Activated CD4-positive, alpha-beta T cell treated with anti-CD3 and anti-CD28 coated beads, Interleukin-2, amount 10 ng/mL, durations not matched to agents 24 days and 14 days (primary cell): ENCODE measurements around the gene NOS3. TPM values are rescaled to one million over a fixed set of nuclear protein-coding genes. Genes with fewer than 3 reads are reported as not detected.

ENCODE experiments used
- DNase-seq: peaks from one replicate; pipeline ENCODE4 v3.0.0; 2022
- H3K27ac Mint-ChIP-seq: one replicate; pipeline ENCODE4 v1.8.0; 2022; ENCODE audit warnings: mild to moderate bottlenecking, mixed read lengths
- H3K27me3 Mint-ChIP-seq: one replicate; pipeline ENCODE4 v1.8.0; 2022; ENCODE audit warnings: mixed read lengths
- H3K36me3 Mint-ChIP-seq: one replicate; pipeline ENCODE4 v1.8.0; 2022; ENCODE audit warnings: low read depth, mild to moderate bottlenecking, mixed read lengths
- H3K4me1 Mint-ChIP-seq: one replicate; pipeline ENCODE4 v1.8.0; 2021; ENCODE audit warnings: mixed read lengths
- H3K4me3 Mint-ChIP-seq: one replicate; pipeline ENCODE4 v1.8.0; 2022; ENCODE audit warnings: mild to moderate bottlenecking, moderate library complexity, mixed read lengths
- H3K9me3 Mint-ChIP-seq: one replicate; pipeline ENCODE4 v1.8.0; 2021; ENCODE audit warnings: mixed read lengths
- intact Hi-C: fragments of 100-400 bp; cut with micrococcal nuclease; formaldehyde crosslinking; loops from one replicate; pipeline ENCODE4 v1.15.1; 2023
- total RNA-seq: library from RNA; stranded (reverse); gene quantifications from 2 replicates; pipeline ENCODE4 v1.2.3, GENCODE V29; 2022

NOS3 gene
- total RNA-seq, 1 donor from 2014 or later: 15.7 TPM

DNA sequence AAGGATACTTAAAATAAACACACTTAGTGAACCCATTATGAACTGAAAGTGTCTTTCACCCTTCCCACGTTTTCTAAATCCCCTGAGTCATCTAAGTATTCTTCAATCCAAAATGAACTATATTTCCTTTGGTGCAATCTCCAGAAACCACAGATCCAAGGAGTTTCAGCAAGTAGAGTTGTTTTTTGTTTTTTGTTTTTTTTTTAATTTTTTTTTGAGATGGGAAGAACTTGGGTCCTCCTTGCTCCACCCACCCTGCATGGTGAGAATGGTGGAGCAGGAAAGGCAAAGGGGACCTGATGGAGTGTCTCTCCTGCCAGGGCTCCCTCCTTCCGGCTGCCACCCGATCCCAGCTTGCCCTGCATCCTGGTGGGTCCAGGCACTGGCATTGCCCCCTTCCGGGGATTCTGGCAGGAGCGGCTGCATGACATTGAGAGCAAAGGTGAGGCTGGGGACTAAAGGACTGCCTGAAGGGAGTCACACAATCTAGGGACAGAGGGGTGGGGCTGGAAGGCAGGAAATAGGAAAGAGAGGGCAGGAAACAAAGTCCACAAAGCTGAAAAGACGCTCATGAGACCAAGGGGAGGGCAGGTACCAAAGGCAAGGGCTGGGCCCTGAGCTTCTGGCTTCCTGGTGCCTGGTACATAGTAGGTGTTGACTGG, 21.3 kb downstream of the NOS3 start:
- Mint-ChIP-seq H3K4me1 (peaks cover 69% of the 10 kb centered on the region), H3K9me3 (no peaks in the 10 kb centered on the region), H3K27ac (peak overlapping the region; percentile 88), H3K4me3 (peak overlapping the region; percentile 67), H3K36me3 (peaks cover 12% of the 10 kb centered on the region), H3K27me3 (no peaks in the 10 kb centered on the region)
- no peak for DNase-seq
- intact Hi-C loops: loop anchor here (5.0 kb wide), 2 partner anchors 35 to 70 kb away; partner anchors contain the start of genes FASTK, KCNH2 and TMUB1

DNA sequence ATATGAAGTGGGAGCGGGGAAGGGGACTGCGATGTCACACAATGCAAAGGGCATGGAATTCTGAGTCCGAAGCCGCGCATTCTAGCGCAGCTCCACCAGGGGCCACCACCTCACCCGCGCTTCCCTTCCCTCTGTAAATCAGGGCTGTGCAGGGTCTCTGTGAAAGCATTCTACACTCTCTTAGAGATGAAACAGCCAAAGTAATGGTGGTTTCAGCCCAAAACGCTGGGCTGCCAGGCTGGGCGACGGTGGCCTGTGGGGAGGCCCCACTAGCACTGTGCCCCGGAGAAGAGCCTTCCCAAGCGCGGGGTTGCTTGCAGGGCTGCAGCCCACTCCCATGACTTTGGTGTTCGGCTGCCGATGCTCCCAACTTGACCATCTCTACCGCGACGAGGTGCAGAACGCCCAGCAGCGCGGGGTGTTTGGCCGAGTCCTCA, 22.1 kb downstream of the NOS3 start:
- Mint-ChIP-seq H3K4me1 (peaks cover 69% of the 10 kb centered on the region), H3K4me3 (peak overlapping the region; percentile 67), H3K27ac (peak overlapping the region; percentile 88), H3K36me3 (peaks cover 12% of the 10 kb centered on the region), H3K9me3 (no peaks in the 10 kb centered on the region), H3K27me3 (peaks cover 3% of the 10 kb centered on the region)
- no peak for DNase-seq
- intact Hi-C loops: loop anchor here (1.0 to 5.0 kb wide), 3 partner anchors 15 to 69 kb away; partner anchors contain the start of genes ABCB8, FASTK, KCNH2 and TMUB1

DNA sequence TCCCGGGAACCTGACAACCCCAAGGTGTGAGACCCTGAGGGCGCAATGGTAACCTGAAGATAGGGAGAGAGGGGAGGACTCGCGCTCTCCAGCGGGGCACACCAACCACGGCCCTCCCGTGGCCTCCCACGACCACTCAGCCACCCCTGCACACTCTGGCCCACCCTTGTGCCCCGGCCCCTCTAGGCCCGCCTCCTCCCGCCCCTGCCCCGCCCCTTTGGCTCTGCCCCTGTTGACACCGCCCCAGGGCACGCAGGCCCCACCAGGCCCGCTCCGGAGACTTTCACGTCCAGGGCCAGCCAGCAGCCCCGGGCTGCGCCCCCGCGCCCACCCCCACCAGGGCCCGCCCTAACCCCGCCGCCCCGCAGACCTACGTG, 22.5 kb downstream of the NOS3 start:
- Mint-ChIP-seq H3K27ac (peak overlapping the region; percentile 96), H3K4me3 (peak overlapping the region; percentile 90), H3K9me3 (no peaks in the 10 kb centered on the region), H3K36me3 (peaks cover 12% of the 10 kb centered on the region), H3K27me3 (peaks cover 5% of the 10 kb centered on the region), H3K4me1 (peaks cover 69% of the 10 kb centered on the region)
- DNase-seq: no peak
- intact Hi-C loops: loop anchor here (1.0 to 5.0 kb wide), 3 partner anchors 15 to 69 kb away; partner anchors contain the start of genes ABCB8, FASTK, KCNH2 and TMUB1

DNA sequence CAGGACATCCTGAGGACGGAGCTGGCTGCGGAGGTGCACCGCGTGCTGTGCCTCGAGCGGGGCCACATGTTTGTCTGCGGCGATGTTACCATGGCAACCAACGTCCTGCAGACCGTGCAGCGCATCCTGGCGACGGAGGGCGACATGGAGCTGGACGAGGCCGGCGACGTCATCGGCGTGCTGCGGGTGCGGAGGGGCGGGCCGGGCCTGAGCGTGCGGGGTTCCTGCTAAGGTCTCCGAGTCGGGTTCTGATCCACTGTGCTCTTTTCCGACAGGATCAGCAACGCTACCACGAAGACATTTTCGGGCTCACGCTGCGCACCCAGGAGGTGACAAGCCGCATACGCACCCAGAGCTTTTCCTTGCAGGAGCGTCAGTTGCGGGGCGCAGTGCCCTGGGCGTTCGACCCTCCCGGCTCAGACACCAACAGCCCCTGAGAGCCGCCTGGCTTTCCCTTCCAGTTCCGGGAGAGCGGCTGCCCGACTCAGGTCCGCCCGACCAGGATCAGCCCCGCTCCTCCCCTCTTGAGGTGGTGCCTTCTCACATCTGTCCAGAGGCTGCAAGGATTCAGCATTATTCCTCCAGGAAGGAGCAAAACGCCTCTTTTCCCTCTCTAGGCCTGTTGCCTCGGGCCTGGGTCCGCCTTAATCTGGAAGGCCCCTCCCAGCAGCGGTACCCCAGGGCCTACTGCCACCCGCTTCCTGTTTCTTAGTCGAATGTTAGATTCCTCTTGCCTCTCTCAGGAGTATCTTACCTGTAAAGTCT, 23.1 kb downstream of the NOS3 start:
- Mint-ChIP-seq H3K4me3 (peak overlapping the region; percentile 90), H3K27ac (peak overlapping the region; percentile 96), H3K36me3 (peaks cover 12% of the 10 kb centered on the region), H3K27me3 (peaks cover 7% of the 10 kb centered on the region), H3K4me1 (peaks cover 68% of the 10 kb centered on the region), H3K9me3 (no peaks in the 10 kb centered on the region)
- intact Hi-C loops: loop anchor here (1.0 to 5.0 kb wide), 3 partner anchors 14 to 68 kb away; partner anchors contain the start of genes ABCB8, FASTK, KCNH2 and TMUB1
- peak; percentile 97 for DNase-seq

DNA sequence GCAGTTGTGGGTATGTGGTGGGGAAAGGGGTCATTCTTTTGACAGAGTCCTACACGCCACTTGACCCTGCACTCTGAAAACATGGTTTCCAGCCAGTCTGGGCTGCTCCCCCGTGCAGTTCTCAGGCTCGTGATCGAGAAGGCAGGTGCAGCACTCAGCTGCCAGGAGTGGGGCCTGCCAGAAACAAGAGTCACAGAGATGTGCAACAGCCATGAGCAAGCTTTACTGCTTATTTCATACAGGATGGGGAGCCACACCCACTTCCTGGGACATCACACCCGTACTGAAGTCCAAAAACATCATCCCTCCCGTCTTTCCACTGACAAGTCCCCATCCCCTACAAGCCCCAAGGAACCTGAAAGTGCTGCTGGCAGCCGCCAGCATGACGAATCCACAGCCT, 24.1 kb downstream of the NOS3 start:
- H3K27me3 Mint-ChIP-seq: peaks cover 14% of the 10 kb centered on the region
- peak overlapping the region; percentile 90 for H3K4me3 Mint-ChIP-seq
- peak overlapping the region; percentile 96 for H3K27ac Mint-ChIP-seq
- H3K9me3 Mint-ChIP-seq: no peaks in the 10 kb centered on the region
- peak; percentile 82 for DNase-seq
- peaks cover 71% of the 10 kb centered on the region for H3K4me1 Mint-ChIP-seq
- H3K36me3 Mint-ChIP-seq: peaks cover 14% of the 10 kb centered on the region
- intact Hi-C loops: loop anchor here (5.0 kb wide), 3 partner anchors 38 to 118 kb away; partner anchors contain the start of genes FASTK, KCNH2 and TMUB1

DNA sequence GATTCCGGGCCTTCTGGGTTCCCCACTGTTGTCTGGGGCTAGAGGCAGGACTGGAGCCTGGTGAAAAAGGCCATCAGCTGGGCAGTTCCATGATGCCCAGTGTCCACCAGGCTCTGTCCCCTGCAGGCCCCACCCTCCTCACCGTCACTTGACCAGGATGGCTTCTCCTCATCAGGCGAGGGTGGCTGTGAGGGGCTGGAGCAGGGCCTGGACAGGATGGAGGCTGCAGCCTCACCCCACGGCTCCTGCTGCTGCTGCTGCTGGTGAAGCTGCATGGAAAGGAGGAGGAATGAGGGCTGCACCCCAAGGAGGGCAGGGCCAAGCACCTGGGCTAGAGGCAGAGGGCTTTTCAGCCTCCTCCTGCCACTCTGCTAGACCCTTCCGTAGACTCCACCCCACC, 25.1 kb downstream of the NOS3 start:
- Mint-ChIP-seq H3K9me3 (no peaks in the 10 kb centered on the region), H3K27me3 (peaks cover 24% of the 10 kb centered on the region), H3K4me1 (peaks cover 61% of the 10 kb centered on the region), H3K4me3 (no peak overlapping the region), H3K36me3 (peaks cover 16% of the 10 kb centered on the region), H3K27ac (no peak overlapping the region)
- DNase-seq: no peak
- intact Hi-C loops: loop anchor here (5.0 kb wide), 1 partner anchor 119 kb away; no protein-coding TSS in a partner anchor

DNA sequence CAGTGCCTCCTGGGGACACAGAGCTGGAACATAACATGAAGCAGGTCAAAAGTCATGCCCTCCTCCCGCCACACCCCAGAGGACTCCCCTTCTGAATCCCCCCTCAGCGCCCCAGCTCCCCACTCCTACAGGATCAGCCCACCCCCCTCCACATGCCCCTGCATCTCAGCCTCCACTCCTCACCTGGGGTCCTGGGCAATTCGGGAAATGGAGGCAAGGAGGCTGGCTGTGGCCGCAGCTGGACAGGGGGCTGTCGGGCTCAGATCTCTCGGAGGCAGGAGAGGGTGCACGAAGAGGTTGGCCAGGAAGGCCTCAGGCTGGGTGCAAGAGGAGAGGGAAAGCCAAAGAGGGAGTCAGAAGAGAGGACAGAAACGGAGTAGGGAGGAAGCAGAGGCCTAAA, 25.7 kb downstream of the NOS3 start:
- Mint-ChIP-seq H3K27me3 (peaks cover 27% of the 10 kb centered on the region), H3K27ac (no peak overlapping the region), H3K36me3 (peaks cover 16% of the 10 kb centered on the region), H3K9me3 (no peaks in the 10 kb centered on the region), H3K4me1 (peaks cover 57% of the 10 kb centered on the region), H3K4me3 (no peak overlapping the region)
- intact Hi-C loops: loop anchor here (5.0 kb wide), 1 partner anchor 119 kb away; no protein-coding TSS in a partner anchor
- no peak for DNase-seq

DNA sequence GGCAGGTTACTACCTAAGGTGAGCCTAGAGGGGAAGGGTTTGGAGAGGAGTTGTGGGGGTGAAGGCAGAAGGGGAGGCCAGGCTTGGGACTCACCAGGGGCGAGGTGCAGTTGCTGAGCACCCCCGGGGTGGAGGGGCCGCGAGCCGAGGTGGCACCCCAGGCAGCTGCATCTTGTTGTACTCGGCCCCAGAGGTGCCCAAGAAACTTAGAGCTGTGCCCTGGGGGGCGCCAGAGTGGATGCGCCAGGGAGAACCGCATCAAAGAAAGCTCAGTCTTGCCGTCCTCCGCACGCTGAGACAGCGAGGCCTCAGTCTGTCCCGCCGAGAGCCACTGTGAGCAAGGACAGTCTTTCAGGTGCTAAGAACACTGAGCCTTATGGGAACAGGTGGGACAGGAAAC, 26.1 kb downstream of the NOS3 start:
- Mint-ChIP-seq H3K27ac (peak overlapping the region; percentile 93), H3K36me3 (peaks cover 16% of the 10 kb centered on the region), H3K4me3 (no peak overlapping the region), H3K4me1 (peaks cover 53% of the 10 kb centered on the region), H3K9me3 (no peaks in the 10 kb centered on the region), H3K27me3 (peaks cover 27% of the 10 kb centered on the region)
- intact Hi-C loops: loop anchor here (5.0 kb wide), 1 partner anchor 120 kb away; no protein-coding TSS in a partner anchor
- DNase-seq: no peak

DNA sequence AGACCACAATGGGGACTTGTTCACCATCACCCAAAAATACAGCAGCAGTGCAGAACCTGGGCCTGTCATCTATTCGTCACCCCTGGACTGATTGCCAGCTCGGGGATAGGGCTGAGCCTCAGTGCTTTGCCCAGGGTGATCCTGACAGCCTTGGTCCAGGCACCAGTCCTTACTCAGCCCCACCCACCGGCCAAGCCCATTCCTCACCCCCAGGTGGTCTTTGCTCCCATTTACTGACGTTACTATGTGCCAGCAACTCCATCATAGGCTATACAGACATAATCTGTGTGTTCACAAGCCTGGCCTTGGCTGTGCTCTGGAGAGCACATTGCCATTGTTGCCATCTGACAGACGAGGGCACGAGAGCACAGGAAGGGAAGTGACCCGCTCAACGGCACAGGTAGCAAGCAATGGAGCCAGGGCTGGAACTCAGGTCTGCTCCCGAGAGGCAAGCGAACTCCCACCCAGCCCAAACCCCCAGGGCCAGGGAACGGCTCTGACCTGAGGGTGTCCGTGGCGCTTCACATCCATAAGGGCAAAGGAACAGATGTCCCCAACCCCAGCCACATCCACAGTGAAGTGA, 26.6 kb downstream of the NOS3 start:
- H3K9me3 Mint-ChIP-seq: no peaks in the 10 kb centered on the region
- peak overlapping the region; percentile 86 for H3K4me3 Mint-ChIP-seq
- H3K4me1 Mint-ChIP-seq: peaks cover 49% of the 10 kb centered on the region
- H3K36me3 Mint-ChIP-seq: peaks cover 14% of the 10 kb centered on the region
- peak overlapping the region; percentile 93 for H3K27ac Mint-ChIP-seq
- H3K27me3 Mint-ChIP-seq: peaks cover 27% of the 10 kb centered on the region
- intact Hi-C loops: loop anchor here (5.0 kb wide), 1 partner anchor 120 kb away; no protein-coding TSS in a partner anchor
- no peak for DNase-seq

DNA sequence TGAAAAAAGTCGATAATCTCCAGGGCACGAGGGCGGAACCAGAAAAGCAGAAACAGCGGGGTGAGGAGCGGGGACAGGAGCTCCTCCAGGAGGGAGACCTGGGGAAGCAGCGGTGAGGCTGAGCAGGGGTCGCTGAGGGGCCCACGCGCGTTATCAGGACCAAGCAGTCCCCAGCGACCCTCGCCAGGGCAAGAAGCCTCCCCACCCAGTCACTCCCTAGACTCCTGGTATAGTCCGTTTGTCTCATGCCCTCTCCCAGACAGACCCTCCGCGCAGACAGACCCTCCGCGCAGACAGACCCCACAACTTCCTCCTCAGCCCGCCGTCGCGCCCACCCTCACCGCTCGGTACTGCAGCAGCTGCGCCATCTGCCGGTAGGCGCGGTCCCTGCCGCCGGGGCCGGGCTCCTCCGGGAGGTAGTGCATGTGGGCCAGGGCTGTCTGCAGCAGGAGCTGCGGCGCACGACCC, 27.2 kb downstream of the NOS3 start:
- H3K27ac Mint-ChIP-seq: peak overlapping the region; percentile 93

DNA sequence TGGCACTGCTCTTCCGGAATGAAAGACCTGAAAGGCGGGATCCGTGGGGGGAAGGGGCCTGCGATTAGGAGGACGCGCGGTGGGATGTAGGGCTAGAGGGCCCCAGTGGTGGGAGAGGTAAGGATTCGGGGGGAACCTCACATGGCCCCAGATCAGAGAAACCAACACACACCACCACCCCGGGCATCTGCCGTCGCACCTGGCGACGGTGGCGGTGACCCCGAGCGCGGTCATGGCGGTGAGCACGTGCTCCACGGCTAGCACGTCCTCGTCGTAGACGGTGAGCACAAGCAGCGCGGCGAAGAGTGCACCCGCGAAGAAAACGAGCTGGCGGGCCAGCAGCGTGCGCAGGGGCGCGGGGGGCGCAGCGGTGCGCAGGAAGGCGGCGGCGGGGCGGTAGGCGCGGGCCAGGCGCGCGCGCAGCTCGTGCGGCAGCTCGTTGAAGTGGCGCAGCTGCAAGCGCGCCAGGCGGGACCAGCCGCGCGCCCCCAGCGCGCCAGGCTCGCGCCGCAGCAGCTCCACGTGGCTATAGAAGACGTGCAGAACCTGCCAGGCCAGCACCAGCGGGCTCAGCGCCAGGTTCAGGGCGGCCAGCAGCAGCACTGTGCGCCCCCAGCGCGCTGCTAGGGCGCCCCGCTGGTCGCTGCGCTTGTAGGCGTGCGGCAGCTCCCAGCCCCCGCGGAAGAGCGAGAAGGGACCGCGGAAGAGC, 27.8 kb downstream of the NOS3 start:
- Mint-ChIP-seq H3K36me3 (peaks cover 11% of the 10 kb centered on the region), H3K4me1 (peaks cover 41% of the 10 kb centered on the region), H3K9me3 (no peaks in the 10 kb centered on the region), H3K27ac (peak overlapping the region; percentile 93), H3K27me3 (peaks cover 27% of the 10 kb centered on the region), H3K4me3 (peak overlapping the region; percentile 86)
- peak; percentile 80 for DNase-seq
- intact Hi-C loops: loop anchor here (2.0 to 5.0 kb wide), 2 partner anchors 40 to 121 kb away; partner anchors contain the start of gene SLC4A2

More for the DNA sequence above, 27.2 kb downstream of the NOS3 start:
- H3K27me3 Mint-ChIP-seq: peaks cover 27% of the 10 kb centered on the region
- H3K4me1 Mint-ChIP-seq: peaks cover 43% of the 10 kb centered on the region
- peak; percentile 95 for DNase-seq
- intact Hi-C loops: loop anchor here (2.0 to 5.0 kb wide), 2 partner anchors 41 to 121 kb away; partner anchors contain the start of gene SLC4A2
- peaks cover 11% of the 10 kb centered on the region for H3K36me3 Mint-ChIP-seq
- peak overlapping the region; percentile 86 for H3K4me3 Mint-ChIP-seq
- no peaks in the 10 kb centered on the region for H3K9me3 Mint-ChIP-seq

DNA sequence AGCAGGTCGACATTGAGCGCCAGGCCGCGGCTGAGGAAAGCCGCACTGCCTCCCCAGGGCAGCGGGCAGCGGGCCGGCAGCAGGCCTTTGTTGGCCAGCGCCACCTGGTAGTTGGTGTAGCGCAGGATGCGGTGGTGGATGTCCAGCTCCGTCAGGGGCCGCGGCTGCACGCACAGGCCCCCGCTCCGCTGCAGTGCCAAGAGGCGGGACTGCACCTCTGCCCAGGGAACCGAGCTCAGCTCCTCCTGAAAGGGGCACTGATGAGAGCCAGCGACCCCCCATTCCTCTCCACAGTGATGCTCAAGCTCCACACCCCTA, 28.3 kb downstream of the NOS3 start:
- intact Hi-C loops: loop anchor here (2.0 to 5.0 kb wide), 2 partner anchors 40 to 122 kb away; partner anchors contain the start of gene SLC4A2
- peaks cover 39% of the 10 kb centered on the region for H3K4me1 Mint-ChIP-seq

DNA sequence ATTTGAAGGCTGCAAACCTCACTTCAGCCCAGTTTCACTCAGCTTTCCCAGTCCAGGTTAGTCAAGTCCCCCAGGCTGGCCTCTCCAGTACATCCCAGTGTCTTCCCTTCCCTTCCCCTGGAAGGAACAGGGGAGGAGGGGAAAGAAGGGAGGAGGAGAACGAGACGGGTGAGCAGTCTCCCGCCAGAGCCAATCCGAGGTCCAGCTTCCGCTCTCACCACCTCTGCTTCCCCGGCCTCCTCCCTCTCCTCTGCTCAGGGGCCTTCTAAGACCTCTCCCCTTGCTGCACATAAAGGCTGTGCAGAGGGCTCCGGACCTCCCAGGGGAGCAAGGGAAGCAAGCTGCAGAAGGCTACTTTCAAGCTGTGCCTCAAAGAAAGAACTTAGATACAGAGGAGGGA, 29.4 kb downstream of the NOS3 start:
- DNase-seq: no peak
- Mint-ChIP-seq H3K9me3 (no peaks in the 10 kb centered on the region), H3K27ac (peak overlapping the region; percentile 29), H3K4me1 (peaks cover 27% of the 10 kb centered on the region), H3K27me3 (peaks cover 29% of the 10 kb centered on the region), H3K36me3 (peaks cover 5% of the 10 kb centered on the region), H3K4me3 (no peak overlapping the region)
- intact Hi-C loops: no loop called here

More for the DNA sequence above, 28.3 kb downstream of the NOS3 start:
- no peak for DNase-seq
- Mint-ChIP-seq H3K9me3 (no peaks in the 10 kb centered on the region), H3K27ac (peak overlapping the region; percentile 85), H3K4me3 (peak overlapping the region; percentile 75), H3K36me3 (peaks cover 11% of the 10 kb centered on the region), H3K27me3 (peaks cover 27% of the 10 kb centered on the region)
